Measurements from ENCODE around the gene GUCY1B1. TPM values are rescaled to one million over a fixed set of nuclear protein-coding genes. Genes with fewer than 3 reads are reported as not detected.
"Not testable (repeated sequence)": the region's sequence is repeated elsewhere in the genome, so short reads cannot be mapped to it uniquely, and the experiment has no call there.

Gene GUCY1B1
- polyA plus RNA-seq, 1 donor, result 17.3 TPM

- DNase-seq (ENCODE audit: low read depth), result no peak
Measured at GRCh38 chr4:155761916-155762315, 3.1 kb downstream of the GUCY1B1 start.

GRCh38 chr4:155762334-155762733 is 3.5 kb downstream of the GUCY1B1 start:
- no peak for DNase-seq (ENCODE audit: low read depth)

GRCh38 chr4:155763551-155763950 is 4.7 kb downstream of the GUCY1B1 start:
- DNase-seq (ENCODE audit: low read depth), result no peak

GRCh38 chr4:155765149-155765548 is 6.3 kb downstream of the GUCY1B1 start:
- no peak for DNase-seq (ENCODE audit: low read depth)

- DNase-seq (ENCODE audit: low read depth), result no peak
Measured at GRCh38 chr4:155766622-155767021, 7.8 kb downstream of the GUCY1B1 start.

GRCh38 chr4:155768370-155768769 is 9.5 kb downstream of the GUCY1B1 start:
- DNase-seq (ENCODE audit: low read depth), result no peak

- DNase-seq (ENCODE audit: low read depth), result no peak
Measured at GRCh38 chr4:155769090-155769489, 10.3 kb downstream of the GUCY1B1 start.

- DNase-seq (ENCODE audit: low read depth), result no peak
Measured at GRCh38 chr4:155772459-155773195, 13.8 kb downstream of the GUCY1B1 start.

- no peak for DNase-seq (ENCODE audit: low read depth)
Measured at GRCh38 chr4:155773196-155773800, 14.5 kb downstream of the GUCY1B1 start.

- no peak for DNase-seq (ENCODE audit: low read depth)
Measured at GRCh38 chr4:155774033-155774432, 15.2 kb downstream of the GUCY1B1 start.

GRCh38 chr4:155777971-155778735 is 19.3 kb downstream of the GUCY1B1 start:
- DNase-seq (ENCODE audit: low read depth), result peak; percentile 82

- no peak for DNase-seq (ENCODE audit: low read depth)
Measured at GRCh38 chr4:155780775-155781174, 22.0 kb downstream of the GUCY1B1 start.

- DNase-seq (ENCODE audit: low read depth), result no peak
Measured at GRCh38 chr4:155781249-155781831, 22.5 kb downstream of the GUCY1B1 start.

GRCh38 chr4:155784637-155785036 is 25.8 kb downstream of the GUCY1B1 start:
- DNase-seq (ENCODE audit: low read depth), result no peak

- DNase-seq (ENCODE audit: low read depth), result no peak
Measured at GRCh38 chr4:155785828-155786227, 27.0 kb downstream of the GUCY1B1 start.

- no peak for DNase-seq (ENCODE audit: low read depth)
Measured at GRCh38 chr4:155787113-155787710, 28.4 kb downstream of the GUCY1B1 start.

GRCh38 chr4:155789391-155789790 is 30.6 kb downstream of the GUCY1B1 start:
- no peak for DNase-seq (ENCODE audit: low read depth)

GRCh38 chr4:155789982-155790381 is 31.2 kb downstream of the GUCY1B1 start:
- no peak for DNase-seq (ENCODE audit: low read depth)

GRCh38 chr4:155794589-155795236 is 35.9 kb downstream of the GUCY1B1 start:
- no peak for DNase-seq (ENCODE audit: low read depth)

GRCh38 chr4:155795991-155796390 is 37.2 kb downstream of the GUCY1B1 start:
- no peak for DNase-seq (ENCODE audit: low read depth)

- not testable (repeated sequence) for DNase-seq (ENCODE audit: low read depth)
Measured at GRCh38 chr4:155797581-155797980, 38.8 kb downstream of the GUCY1B1 start.

Measured in forelimb muscle (tissue), 1 donor.